LNCaP clone FGC (cell line): ENCODE measurements around the gene DIAPH2.

Source experiments
- DNase-seq: peaks from one replicate; pipeline ENCODE4 v3.0.0-alpha.2; 2011; ENCODE audit warnings: low read depth
- H3K4me3 ChIP-seq: 2 replicates; pipeline ENCODE4 v1.5.1; 2011; ENCODE audit warnings: mild to moderate bottlenecking, low read depth, low read length, control low read depth
- CTCF ChIP-seq: IDR thresholded peaks from 2 replicates; pipeline ENCODE4 v1.5.1; 2012; ENCODE audit warnings: mild to moderate bottlenecking; ENCODE audit not compliant: control insufficient read depth, insufficient read depth; ENCODE audit errors: extremely low read depth

The DIAPH2 gene

GRCh38 chrX:97609938-97610337, 925.3 kb downstream of the DIAPH2 start:
- no peak overlapping the region for H3K4me3 ChIP-seq

GRCh38 chrX:97616883-97617530, 932.4 kb downstream of the DIAPH2 start:
- DNase-seq, result no peak
- H3K4me3 ChIP-seq, result no peak overlapping the region
- TF ChIP-seq CTCF, result no peak

More at GRCh38 chrX:97609938-97610337, 925.3 kb downstream of the DIAPH2 start:
- no peak for TF ChIP-seq CTCF
- peak; percentile 46 for DNase-seq

GRCh38 chrX:97619499-97619898, 934.9 kb downstream of the DIAPH2 start:
- DNase-seq, result no peak
- no peak for TF ChIP-seq CTCF
- H3K4me3 ChIP-seq, result no peak overlapping the region

GRCh38 chrX:97622111-97622510, 937.5 kb downstream of the DIAPH2 start:
- no peak for TF ChIP-seq CTCF
- no peak overlapping the region for H3K4me3 ChIP-seq
- DNase-seq, result no peak

GRCh38 chrX:97628326-97628725, 943.7 kb downstream of the DIAPH2 start:
- TF ChIP-seq CTCF, result no peak
- no peak overlapping the region for H3K4me3 ChIP-seq
- DNase-seq, result no peak

GRCh38 chrX:97628807-97629596, 944.4 kb downstream of the DIAPH2 start:
- no peak for DNase-seq
- no peak for TF ChIP-seq CTCF
- no peak overlapping the region for H3K4me3 ChIP-seq
